DMS53 treated with DMSO at 0.1 percent for 48 hours (cell line): ENCODE measurements around the gene ZNF552.
"Not testable (repeated sequence)": the region's sequence is repeated elsewhere in the genome, so short reads cannot be mapped to it uniquely, and the experiment has no call there.

Experiments used
- DNase-seq: peaks from one replicate; lab custom pipeline; 2025; ENCODE audit not compliant: unreplicated experiment; lab: John Stamatoyannopoulos, UW

The ZNF552 gene

GRCh38 chr19:57819475-57820148 lies 4.9 kb upstream of the ZNF552 start:
- DNase-seq: peak; percentile 81

- DNase-seq: no peak
These were observed 3.7 kb upstream of the ZNF552 start for GRCh38 chr19:57818378-57818777.

DNA sequence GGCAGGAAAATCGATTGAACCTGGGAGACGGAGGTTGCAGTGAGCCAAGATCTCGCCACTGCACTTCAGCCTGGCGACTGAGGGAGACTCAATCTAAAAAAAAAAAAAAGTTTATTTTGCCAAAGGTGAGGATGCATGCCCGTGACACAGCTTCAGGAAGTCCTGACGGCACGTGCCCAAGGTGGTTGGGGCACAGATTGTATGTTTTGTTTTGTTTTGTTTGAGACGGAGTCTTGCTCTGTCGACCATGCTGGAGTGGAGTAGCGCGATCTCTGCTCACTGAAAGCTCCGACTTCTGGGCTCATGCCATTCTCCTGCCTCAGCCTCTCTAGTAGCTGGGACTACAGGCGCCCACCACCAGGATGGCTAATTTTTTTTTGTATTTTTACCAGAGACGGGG lies 3.3 kb upstream of the ZNF552 start:
- DNase-seq: no peak

DNA sequence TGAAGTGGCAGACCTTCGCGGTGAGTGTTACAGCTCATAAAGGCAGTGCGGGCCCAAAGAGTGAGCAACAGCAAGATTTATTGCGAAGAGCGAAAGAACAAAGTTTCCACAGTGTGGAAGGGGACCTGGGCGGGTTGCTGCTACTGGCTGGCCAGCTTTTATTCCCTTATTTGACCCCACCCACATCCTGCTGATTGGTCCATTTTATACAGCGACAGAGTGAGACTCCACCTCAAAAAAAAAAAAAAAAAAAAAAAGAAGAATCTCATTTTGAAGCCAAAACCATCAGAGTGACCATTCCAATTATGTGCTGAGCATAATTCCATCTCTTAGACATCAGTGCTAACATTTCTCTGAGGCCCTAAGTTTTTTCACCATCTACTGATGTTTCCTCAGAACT lies 1.9 kb upstream of the ZNF552 start:
- DNase-seq: no peak

- DNase-seq: no peak
These were observed 748 bp upstream of the ZNF552 start for GRCh38 chr19:57815247-57816075.

GRCh38 chr19:57813919-57814504 lies 701 bp downstream of the ZNF552 start:
- DNase-seq: no peak

DNA sequence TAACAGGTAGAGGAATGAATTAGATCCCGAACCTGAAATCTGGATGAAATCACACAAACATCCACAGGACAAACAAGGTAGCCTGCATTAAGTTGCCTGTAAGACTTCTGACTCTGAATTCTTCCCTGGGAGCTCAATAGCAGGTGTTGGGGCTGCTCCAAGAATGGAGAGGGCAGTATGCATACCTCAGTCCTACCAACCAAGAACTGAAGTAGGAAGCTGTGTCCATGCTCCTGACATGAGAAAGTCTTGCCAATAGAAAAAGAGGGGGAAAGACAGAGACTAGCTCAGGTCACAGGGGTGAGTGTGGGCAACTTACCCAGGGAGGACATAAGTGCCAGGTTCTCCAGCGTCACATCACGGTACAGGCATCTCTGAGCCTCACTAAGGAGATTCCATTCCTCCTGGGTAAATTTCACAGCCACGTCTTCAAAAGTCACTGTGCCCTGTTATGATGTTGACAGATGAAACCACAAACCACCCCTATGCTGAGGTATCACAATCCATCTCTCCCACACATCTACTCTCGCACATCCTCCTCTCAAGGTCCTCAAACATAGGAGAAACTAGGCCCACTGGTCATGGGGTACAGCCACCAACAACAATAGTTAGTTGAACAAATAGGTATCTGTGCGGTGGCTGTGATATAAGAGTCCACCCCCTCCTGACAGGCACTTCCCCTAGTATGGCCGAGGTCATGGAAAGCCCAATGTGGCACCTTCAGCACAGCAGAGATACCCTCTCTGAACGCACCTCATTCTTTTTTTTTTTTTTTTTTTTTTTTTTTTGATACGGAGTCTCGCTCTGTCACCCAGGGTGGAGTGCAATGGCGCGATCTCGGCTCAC lies 1.5 kb downstream of the ZNF552 start:
- not testable (repeated sequence) for DNase-seq

- DNase-seq: no peak
These were observed 2.5 kb downstream of the ZNF552 start for GRCh38 chr19:57812226-57812625.

DNA sequence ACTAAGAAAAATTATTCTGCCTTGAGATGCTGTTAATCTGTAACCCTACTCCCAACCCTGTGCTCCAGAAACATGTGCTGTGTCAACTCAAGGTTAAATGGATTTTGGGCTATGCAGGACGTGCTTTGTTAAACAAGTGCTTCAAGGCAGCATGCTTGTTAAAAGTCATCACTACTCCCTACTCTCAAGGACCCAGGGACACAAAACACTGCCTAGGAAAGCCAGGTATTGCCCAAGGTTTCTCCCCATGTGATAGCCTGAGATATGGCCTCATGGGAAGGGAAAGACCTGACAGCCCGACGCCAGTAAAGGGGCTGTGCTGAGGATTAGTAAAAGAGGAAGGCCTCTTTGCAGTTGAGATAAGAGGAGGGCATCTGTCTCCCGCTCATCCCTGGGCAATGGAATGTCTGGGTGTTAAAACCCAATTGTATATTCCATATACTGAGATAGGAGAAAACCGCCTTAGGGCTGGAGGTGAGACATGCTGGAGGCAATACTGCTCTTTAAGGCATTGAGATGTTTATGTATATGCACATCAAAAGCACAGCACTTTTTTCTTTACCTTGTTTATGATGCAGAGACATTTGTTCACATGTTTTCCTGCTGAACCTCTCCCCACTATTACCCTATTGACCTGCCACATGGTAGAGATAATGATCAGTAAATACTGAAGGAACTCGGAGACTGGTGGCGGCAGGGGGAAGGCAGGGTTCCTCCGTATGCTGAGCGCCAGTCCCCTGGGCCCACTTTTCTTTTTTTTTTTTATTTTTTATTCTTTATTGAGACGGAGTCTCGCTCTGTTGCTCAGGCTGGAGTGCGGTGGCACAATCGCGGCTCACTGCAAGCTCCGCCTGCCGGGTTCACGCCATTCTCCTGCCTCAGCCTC lies 4.1 kb downstream of the ZNF552 start:
- DNase-seq: not testable (repeated sequence)

DNA sequence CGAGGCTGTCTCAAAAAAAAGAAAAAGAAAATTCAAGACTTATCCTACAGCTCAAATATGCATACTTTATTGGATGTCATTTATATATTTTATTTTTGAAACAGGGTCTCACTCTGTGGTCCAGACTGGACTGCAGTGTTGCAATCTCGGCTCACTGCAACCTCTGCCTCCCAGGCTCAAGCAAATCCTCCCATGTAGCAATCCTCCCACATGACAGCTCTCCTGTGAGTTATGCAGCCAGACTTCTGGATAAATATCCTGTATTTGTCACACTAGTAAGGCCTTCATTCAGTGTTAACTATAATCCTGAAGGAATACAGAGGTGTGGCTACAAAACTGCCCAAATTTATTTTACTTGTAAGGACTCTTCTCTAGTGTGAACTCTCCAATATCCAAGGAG lies 7.2 kb downstream of the ZNF552 start:
- DNase-seq: no peak

GRCh38 chr19:57803594-57804325 lies 11.0 kb downstream of the ZNF552 start:
- no peak for DNase-seq

DNA sequence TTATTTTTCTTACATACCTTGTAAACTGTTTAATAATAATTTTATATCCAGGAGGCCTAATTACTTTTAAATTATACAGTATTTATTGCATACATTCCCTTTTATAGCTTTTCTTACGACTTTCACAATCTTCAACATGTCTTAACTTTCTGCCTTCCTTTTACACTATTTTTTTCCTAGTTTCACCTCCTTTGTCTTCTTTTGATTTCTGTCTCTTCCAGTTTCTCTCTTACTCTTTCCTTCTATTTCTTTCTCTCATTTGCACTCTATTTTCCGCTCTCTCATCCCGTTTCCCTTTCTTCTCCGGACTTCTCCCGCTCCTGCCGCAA lies 11.5 kb downstream of the ZNF552 start:
- DNase-seq: no peak

- DNase-seq: no peak
These were observed 12.4 kb downstream of the ZNF552 start for GRCh38 chr19:57802269-57802668.

- DNase-seq: no peak
These were observed 14.0 kb downstream of the ZNF552 start for GRCh38 chr19:57800696-57801095.

- not testable (repeated sequence) for DNase-seq
These were observed 18.1 kb downstream of the ZNF552 start for GRCh38 chr19:57796580-57796979.

- no peak for DNase-seq
These were observed 25.4 kb downstream of the ZNF552 start for GRCh38 chr19:57789288-57789687.

- no peak for DNase-seq
These were observed 26.5 kb downstream of the ZNF552 start for GRCh38 chr19:57788114-57788692.

- DNase-seq: no peak
These were observed 27.8 kb downstream of the ZNF552 start for GRCh38 chr19:57786906-57787305.

DNA sequence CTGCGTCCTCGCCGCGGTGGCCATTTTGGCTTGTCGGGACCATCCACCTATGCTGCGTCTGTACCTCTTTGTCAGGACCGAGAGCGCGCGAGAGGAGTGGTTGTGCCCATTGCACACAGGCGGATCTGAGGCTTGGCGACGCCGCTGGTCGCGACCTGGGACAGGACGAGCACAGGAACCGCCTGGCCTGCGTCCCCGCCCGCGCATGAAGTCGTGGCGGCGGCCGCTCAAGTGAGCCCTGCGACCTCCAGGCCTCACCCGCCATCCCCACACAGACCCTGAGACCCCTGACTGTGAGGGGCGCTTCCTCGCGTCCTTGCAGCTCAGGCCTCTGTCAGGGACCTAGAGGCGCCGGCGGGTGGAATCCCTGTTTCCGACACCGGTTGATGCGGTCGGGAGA lies 28.4 kb downstream of the ZNF552 start:
- no peak for DNase-seq
